Amniotic epithelial cell (primary cell): ENCODE data around the gene SEC22B.
A peak's percentile ranks its signal among the peaks of the same experiment; 100 is the strongest.
"Not testable (repeated sequence)": the region's sequence is repeated elsewhere in the genome, so short reads cannot be mapped to it uniquely, and the experiment has no call there.

Experiments used
- DNase-seq: peaks from one replicate; pipeline ENCODE4 v3.0.0-alpha.2; 2010; ENCODE audit warnings: low read depth

Gene SEC22B

DNA sequence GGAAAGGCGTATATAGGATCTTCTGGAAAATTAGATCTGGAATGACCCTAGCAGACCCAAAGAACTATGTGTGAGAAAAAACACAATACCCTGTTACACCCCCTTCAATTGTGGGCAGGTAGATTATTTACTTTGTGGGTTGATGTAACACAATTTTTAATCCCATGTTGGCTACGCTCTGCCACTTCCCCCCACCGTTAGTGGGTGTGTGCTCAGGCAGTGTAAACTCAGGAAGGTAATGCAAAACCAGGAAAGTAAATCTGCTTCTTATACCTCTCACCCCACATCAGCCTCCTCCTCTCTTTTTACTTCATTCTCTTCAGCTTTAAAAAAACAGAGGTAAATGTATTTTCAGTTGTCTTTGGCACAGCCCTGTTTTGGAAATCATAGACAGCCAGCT lies 63.2 kb downstream of the SEC22B start:
- not testable (repeated sequence) for DNase-seq

DNA sequence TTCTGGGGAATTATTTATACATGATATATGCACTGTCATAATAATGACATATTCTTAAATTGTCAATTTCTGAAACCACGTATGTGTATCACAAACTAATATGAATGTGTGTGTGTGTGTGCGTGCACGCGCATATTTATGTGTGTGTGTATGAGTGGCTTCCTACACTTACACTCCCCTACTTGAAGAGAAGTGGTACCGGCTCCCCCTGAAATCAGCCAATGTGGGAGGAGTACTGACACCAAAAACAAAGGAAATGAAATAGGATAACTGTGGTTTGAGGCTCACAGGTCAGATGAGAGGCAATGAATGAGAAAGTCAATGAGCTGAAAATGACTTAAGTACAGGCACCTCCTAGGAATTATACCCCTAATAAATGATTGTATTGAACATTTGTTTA lies 64.1 kb downstream of the SEC22B start:
- DNase-seq: peak; percentile 47

DNA sequence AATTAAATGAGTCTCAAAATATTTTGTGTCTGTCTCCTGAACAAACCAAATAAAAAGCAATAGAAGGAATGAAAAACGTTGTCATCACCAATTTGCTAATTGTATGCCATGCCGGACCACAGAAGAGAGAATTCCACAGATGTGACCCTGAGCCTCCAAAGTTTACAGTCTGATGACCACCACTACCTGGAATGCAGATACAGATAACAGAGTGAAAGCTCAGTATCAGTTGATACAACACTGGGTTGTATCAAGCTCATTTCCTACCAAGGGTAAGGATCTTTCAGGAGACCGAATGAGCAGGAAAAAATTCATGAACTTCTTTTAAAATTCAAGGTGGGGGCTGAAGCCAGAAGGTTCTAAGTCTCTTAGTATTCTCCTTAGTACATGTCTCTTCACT lies 64.5 kb downstream of the SEC22B start:
- not testable (repeated sequence) for DNase-seq

DNA sequence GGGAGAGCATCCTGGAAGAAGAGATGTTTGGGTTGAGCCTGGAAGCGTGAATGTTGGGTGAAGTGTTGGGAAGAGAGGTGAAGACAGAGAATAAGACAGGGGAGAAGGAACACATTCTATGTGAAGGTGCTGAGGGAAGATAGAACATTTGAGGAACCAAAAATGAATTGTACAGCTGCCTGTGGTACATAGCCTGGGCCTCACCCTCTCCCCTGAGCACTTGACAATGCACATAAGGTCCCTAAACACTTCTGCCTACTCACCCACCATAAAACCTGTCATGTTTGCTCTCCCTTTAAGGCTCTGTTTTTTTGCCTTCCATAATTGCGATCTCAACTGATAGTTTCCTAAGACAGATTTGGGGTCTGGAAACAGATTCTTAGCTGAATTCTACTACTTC lies 65.3 kb downstream of the SEC22B start:
- DNase-seq: not testable (repeated sequence)

DNA sequence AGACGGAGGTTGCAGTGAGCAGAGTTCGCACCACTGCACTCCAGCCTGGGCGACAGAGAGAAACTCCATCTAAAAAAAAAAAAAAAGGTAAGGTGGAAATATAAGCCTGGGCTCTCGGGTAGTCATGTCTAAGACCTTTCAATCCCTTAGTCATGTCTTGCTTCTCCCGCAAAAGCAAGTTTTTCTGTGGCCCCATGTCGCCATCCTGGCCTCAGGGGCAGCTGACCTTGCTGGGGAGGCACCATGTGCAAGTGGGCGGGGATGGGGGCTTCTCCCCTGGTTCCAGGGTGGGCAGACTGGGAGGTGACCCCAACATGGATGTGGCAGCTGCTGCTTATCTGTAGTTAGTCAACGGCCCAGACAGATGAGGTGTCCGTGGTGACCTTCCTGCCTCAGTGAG lies 66.7 kb downstream of the SEC22B start:
- DNase-seq: not testable (repeated sequence)

DNA sequence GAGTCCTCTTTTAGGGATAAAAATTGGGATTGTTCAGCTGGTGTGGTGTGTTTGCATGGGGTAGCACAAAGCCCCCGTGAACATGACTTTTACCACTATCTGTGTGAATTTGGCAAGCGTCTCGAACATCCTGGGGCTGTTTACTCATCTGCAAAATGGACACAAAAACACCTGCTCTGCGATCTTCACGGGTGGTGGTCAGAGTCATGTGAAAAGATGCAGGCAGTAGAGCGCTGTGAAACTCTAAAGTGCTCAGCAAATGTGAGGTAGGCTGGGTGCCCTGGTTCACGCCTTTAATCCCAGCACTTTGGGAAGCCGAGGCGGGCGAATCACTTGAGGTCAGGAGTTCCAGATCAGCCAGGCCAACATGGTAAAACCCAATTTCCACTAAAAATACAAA lies 67.1 kb downstream of the SEC22B start:
- DNase-seq: not testable (repeated sequence)

DNA sequence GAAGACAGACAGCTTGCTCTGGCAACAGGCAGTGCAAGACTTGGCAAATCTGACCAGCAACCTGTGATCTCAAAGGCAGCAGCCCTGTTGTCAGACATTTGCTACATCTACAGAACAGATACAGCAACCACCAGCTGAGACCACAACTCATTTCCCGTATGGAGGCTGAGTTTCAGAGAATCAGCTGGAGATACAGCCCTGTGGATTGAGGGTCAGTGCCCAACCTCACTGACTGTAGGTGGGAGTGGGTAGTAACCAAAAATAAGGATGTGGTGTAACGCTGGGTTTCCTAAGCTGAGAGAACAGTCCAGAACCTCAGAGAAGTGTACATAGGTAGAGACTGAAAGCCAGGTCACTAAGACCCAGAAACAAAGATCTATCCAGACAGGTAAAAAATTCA lies 71.0 kb downstream of the SEC22B start:
- not testable (repeated sequence) for DNase-seq

DNA sequence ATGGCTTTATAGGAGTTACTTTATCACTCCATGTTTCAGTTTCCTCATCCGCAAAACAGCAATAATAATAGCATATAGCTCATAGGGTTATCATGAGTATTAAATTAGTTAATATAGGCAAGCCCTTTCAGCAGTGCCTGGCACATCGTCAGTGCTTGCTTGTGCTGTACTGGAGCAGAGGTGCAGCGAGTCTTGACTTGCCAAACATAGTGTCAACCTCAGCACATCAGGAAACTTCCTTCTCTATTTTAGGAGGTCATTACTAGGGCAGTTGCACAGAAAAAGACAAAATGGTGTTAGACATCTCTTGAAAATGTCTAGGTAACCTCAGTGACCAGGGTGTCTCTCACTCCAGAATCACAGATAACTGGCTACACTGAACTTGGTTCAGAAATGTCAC lies 72.6 kb downstream of the SEC22B start:
- not testable (repeated sequence) for DNase-seq

DNA sequence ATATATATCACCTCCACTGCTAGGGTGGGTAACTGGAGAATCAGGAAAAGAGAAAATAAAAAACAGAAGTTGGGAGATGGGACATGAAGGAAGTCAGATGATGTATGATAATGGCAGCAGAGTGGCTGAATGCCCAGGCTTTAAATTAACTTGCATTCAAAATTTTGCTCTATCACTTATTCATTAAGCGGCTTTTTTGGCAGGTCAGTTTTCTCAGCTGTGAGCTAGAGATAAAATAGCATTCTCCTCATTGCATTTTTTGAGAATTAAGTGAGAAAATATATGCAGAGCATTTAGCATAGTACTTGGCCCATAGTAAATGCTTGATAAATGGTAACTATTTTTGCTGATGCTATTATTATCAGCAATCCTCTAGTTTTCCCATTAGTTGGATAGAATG lies 74.7 kb downstream of the SEC22B start:
- not testable (repeated sequence) for DNase-seq
